H1 (cell line): ENCODE measurements around the gene MRPS25. TPM values are rescaled to one million over a fixed set of nuclear protein-coding genes. Genes with fewer than 3 reads are reported as not detected.

ENCODE experiments used
- CTCF ChIA-PET: fragments of 300-600 bp; sonication (Branson Sonifier 250); formaldehyde crosslinking; loops from one replicate; lab custom pipeline; 2021; ENCODE audit not compliant: partially characterized antibody; lab: Charles Lee
- POLR2A ChIA-PET: fragments of 300-600 bp; sonication (Branson Sonifier 250); formaldehyde crosslinking; loops from one replicate; lab custom pipeline; 2021; ENCODE audit warnings: inconsistent platforms; ENCODE audit not compliant: partially characterized antibody; lab: Charles Lee
- DNase-seq, 2 experiments: peaks; one replicate each; pipeline versions ENCODE4 v3.0.0 to v3.0.0-alpha.2; 2010 to 2022; ENCODE audit warnings: low spot score in 2 of 2, low read depth in 1 of 2, mixed read lengths in 1 of 2
- FAIRE-seq: peaks from 2 replicates; lab custom pipeline; 2011; peaks lifted over from hg19 to GRCh38; lab: Jason Lieb, UNC
- H2AFZ ChIP-seq: 2 replicates; pipeline ENCODE4 v1.8.1; 2012; ENCODE audit warnings: low read length, inconsistent platforms
- H2AK5ac ChIP-seq: 2 replicates; pipeline ENCODE4 v1.6.1; 2013; ENCODE audit warnings: low read depth, low read length
- H2BK120ac ChIP-seq: replicated peaks from 2 replicates; pipeline ENCODE3; 2013; ENCODE audit warnings: low read depth, low read length, inconsistent platforms
- H2BK12ac ChIP-seq: 2 replicates; pipeline ENCODE4 v1.6.1; 2013; ENCODE audit warnings: low read depth, low read length
- H2BK15ac ChIP-seq: 2 replicates; pipeline ENCODE4 v1.6.1; 2013; ENCODE audit warnings: low read length
- H2BK20ac ChIP-seq: 2 replicates; pipeline ENCODE4 v1.6.1; 2013; ENCODE audit warnings: low read length
- H2BK5ac ChIP-seq: 2 replicates; pipeline ENCODE4 v1.6.1; 2013; ENCODE audit warnings: low read depth, low read length
- H3K14ac ChIP-seq: 2 replicates; pipeline ENCODE4 v1.6.1; 2013; ENCODE audit warnings: inconsistent platforms; ENCODE audit not compliant: insufficient read length
- H3K18ac ChIP-seq: 2 replicates; pipeline ENCODE4 v1.6.1; 2013; ENCODE audit warnings: low read length; ENCODE audit errors: extremely low read depth
- H3K23ac ChIP-seq: 2 replicates; pipeline ENCODE4 v1.6.1; 2013; ENCODE audit warnings: inconsistent platforms; ENCODE audit not compliant: insufficient read length
- H3K23me2 ChIP-seq: 2 replicates; pipeline ENCODE4 v1.6.1; 2013; ENCODE audit warnings: low read depth, low read length
- H3K27ac ChIP-seq: 2 replicates; pipeline ENCODE4 v1.6.1; 2011; ENCODE audit warnings: low read depth, low read length, inconsistent platforms
- H3K27me3 ChIP-seq, 4 experiments: replicated peaks in 1 of 4; 1 replicate in 1 of 4; 2 replicates in 3 of 4; pipeline versions ENCODE4 v1.6.1 to v1.8.1; 2011 to 2013; ENCODE audit warnings: low read length in 3 of 4, mild to moderate bottlenecking in 3 of 4, inconsistent platforms in 2 of 4, mixed read lengths in 2 of 4, moderate library complexity in 1 of 4; ENCODE audit not compliant: control insufficient read depth in 3 of 4, insufficient read depth in 3 of 4; ENCODE audit errors: extremely low read depth in 1 of 4
- H3K36me3 ChIP-seq, 4 experiments: 2 replicates each; pipeline versions ENCODE4 v1.6.1 to v1.8.1; 2011 to 2013; ENCODE audit warnings: mild to moderate bottlenecking in 4 of 4, low read length in 3 of 4, moderate library complexity in 2 of 4, control low read depth in 1 of 4, inconsistent platforms in 1 of 4; ENCODE audit not compliant: insufficient read depth in 4 of 4, control insufficient read depth in 2 of 4
- H3K4ac ChIP-seq: replicated peaks from 2 replicates; pipeline ENCODE3; 2013; ENCODE audit warnings: low read length, low read depth, mixed read lengths, inconsistent platforms; ENCODE audit not compliant: insufficient read length
- H3K4me1 ChIP-seq, 4 experiments: replicated peaks in 1 of 4; 1 replicate in 1 of 4; 2 replicates in 3 of 4; pipeline versions ENCODE4 v1.6.1 to v1.8.1; 2011 to 2013; ENCODE audit warnings: low read length in 3 of 4, inconsistent platforms in 2 of 4, mixed read lengths in 1 of 4; ENCODE audit not compliant: insufficient read depth in 4 of 4, control insufficient read depth in 3 of 4
- H3K4me2 ChIP-seq, 2 experiments: 2 replicates each; pipeline versions ENCODE4 v1.6.1 to v1.8.1; 2011 to 2013; ENCODE audit warnings: low read depth in 2 of 2, low read length in 2 of 2, control low read depth in 1 of 2, inconsistent platforms in 1 of 2, mild to moderate bottlenecking in 1 of 2; ENCODE audit not compliant: insufficient read depth in 1 of 2
- H3K4me3 ChIP-seq, 4 experiments: fragments of 200-600, 300-600 bp in 1 of 4; sonication (generic), shearing (Covaris generic), sonication (Bioruptor Twin) in 1 of 4; 2 replicates each; pipeline versions ENCODE4 v1.5.1 to v1.8.1; 2011 to 2016; ENCODE audit warnings: low read length in 4 of 4, low read depth in 3 of 4, control low read depth in 2 of 4, inconsistent platforms in 2 of 4, mild to moderate bottlenecking in 2 of 4, mixed read lengths in 1 of 4, moderate library complexity in 1 of 4; ENCODE audit not compliant: insufficient read depth in 2 of 4; ENCODE audit errors: extremely low read depth in 1 of 4
- H3K56ac ChIP-seq: replicated peaks from 2 replicates; pipeline ENCODE3; 2013; ENCODE audit warnings: low read depth, mild to moderate bottlenecking, mixed read lengths, low read length, inconsistent platforms; ENCODE audit not compliant: insufficient read length
- H3K79me1 ChIP-seq: 2 replicates; pipeline ENCODE4 v1.6.1; 2013; ENCODE audit warnings: low read depth, low read length, control low read depth
- H3K79me2 ChIP-seq, 2 experiments: 2 replicates each; pipeline versions ENCODE4 v1.6.1 to v1.8.1; 2012 to 2013; ENCODE audit warnings: low read length in 2 of 2, mild to moderate bottlenecking in 2 of 2, inconsistent platforms in 1 of 2; ENCODE audit not compliant: insufficient read depth in 2 of 2, control insufficient read depth in 1 of 2
- H3K9ac ChIP-seq, 4 experiments: replicated peaks in 1 of 4; 1 replicate in 1 of 4; 2 replicates in 3 of 4; pipeline versions ENCODE4 v1.6.1 to v1.8.1; 2011 to 2013; ENCODE audit warnings: low read depth in 3 of 4, low read length in 3 of 4, control low read depth in 2 of 4, mild to moderate bottlenecking in 2 of 4, moderate library complexity in 2 of 4, inconsistent platforms in 1 of 4; ENCODE audit errors: extremely low read depth in 1 of 4
- H3K9me3 ChIP-seq, 2 experiments: 2 replicates each; pipeline versions ENCODE4 v1.6.1 to v1.8.1; 2012 to 2013; ENCODE audit warnings: mild to moderate bottlenecking in 2 of 2, moderate library complexity in 2 of 2, control low read depth in 1 of 2, inconsistent platforms in 1 of 2, low read depth in 1 of 2, low read length in 1 of 2, mixed read lengths in 1 of 2; ENCODE audit not compliant: insufficient read depth in 2 of 2
- H4K20me1 ChIP-seq, 2 experiments: replicated peaks in 1 of 2; 2 replicates each; pipeline versions ENCODE3 to v1.8.1; 2011 to 2013; ENCODE audit warnings: inconsistent platforms in 2 of 2, low read length in 2 of 2, mild to moderate bottlenecking in 1 of 2; ENCODE audit not compliant: insufficient read depth in 2 of 2, control insufficient read depth in 1 of 2
- H4K5ac ChIP-seq: 2 replicates; pipeline ENCODE4 v1.6.1; 2013; ENCODE audit warnings: low read length, low read depth, mixed read lengths, inconsistent platforms; ENCODE audit not compliant: insufficient read length
- H4K8ac ChIP-seq: 2 replicates; pipeline ENCODE4 v1.8.0; 2013; ENCODE audit warnings: mild to moderate bottlenecking, moderate library complexity, low read length, inconsistent platforms; ENCODE audit not compliant: insufficient read depth; ENCODE audit errors: extremely low read depth
- H4K91ac ChIP-seq: replicated peaks from 2 replicates; pipeline ENCODE3; 2013; ENCODE audit warnings: low read length, mixed read lengths, inconsistent platforms; ENCODE audit not compliant: insufficient read length
- CREB1 ChIP-seq: IDR thresholded peaks from 2 replicates; pipeline ENCODE4 v1.6.1; 2012; ENCODE audit warnings: inconsistent platforms
- EGR1 ChIP-seq: IDR thresholded peaks from 2 replicates; pipeline ENCODE4 v1.6.1; 2011; ENCODE audit warnings: low read depth, low read length, borderline replicate concordance
- EP300 ChIP-seq, 2 experiments: IDR thresholded peaks; 1 replicate in 1 of 2; 2 replicates in 1 of 2; pipeline ENCODE4 v1.6.1; 2011 to 2012; ENCODE audit warnings: low read depth in 2 of 2, low read length in 2 of 2, mild to moderate bottlenecking in 2 of 2, borderline replicate concordance in 1 of 2, inconsistent platforms in 1 of 2, moderate library complexity in 1 of 2
- HDAC6 ChIP-seq: IDR thresholded peaks from one replicate; pipeline ENCODE4 v1.7.1; 2012; ENCODE audit warnings: low read depth, mild to moderate bottlenecking, inconsistent platforms, low read length, moderate library complexity
- JUN ChIP-seq: IDR thresholded peaks from 2 replicates; pipeline ENCODE4 v1.6.1; 2011; ENCODE audit warnings: low read depth, mild to moderate bottlenecking, improper control_type of control experiment, low read length
- NRF1 ChIP-seq: IDR thresholded peaks from 2 replicates; pipeline ENCODE4 v1.6.1; 2011; ENCODE audit warnings: mild to moderate bottlenecking, low read depth, low read length, improper control_type of control experiment
- RAD21 ChIP-seq, 2 experiments: IDR thresholded peaks in 1 of 2; conservative IDR thresholded peaks in 1 of 2; 2 replicates each; pipeline ENCODE4 v1.6.1; 2011; ENCODE audit warnings: low read depth in 2 of 2, low read length in 2 of 2, improper control_type of control experiment in 1 of 2, inconsistent platforms in 1 of 2, mild to moderate bottlenecking in 1 of 2, moderate library complexity in 1 of 2
- RNF2 ChIP-seq: fragments of 200-900, 300-1000 bp; sonication (generic); IDR thresholded peaks from 2 replicates; pipeline ENCODE4 v1.7.1; 2016; ENCODE audit warnings: borderline replicate concordance, low read depth, mild to moderate bottlenecking, antibody characterized with exemption, low read length; ENCODE audit not compliant: poor library complexity, severe bottlenecking; ENCODE audit errors: missing control alignments
- SIN3A ChIP-seq, 2 experiments: IDR thresholded peaks in 1 of 2; conservative IDR thresholded peaks in 1 of 2; 2 replicates each; pipeline ENCODE4 v1.6.1; 2011 to 2012; ENCODE audit warnings: low read length in 2 of 2, improper control_type of control experiment in 1 of 2, low read depth in 1 of 2, mild to moderate bottlenecking in 1 of 2
- TAF7 ChIP-seq: optimal IDR thresholded peaks from 2 replicates; pipeline ENCODE3; 2011; ENCODE audit warnings: low read depth, mild to moderate bottlenecking, inconsistent platforms, low read length, moderate library complexity, borderline replicate concordance
- WGBS, 2 experiments: shearing (Covaris generic) in 1 of 2; methylation state at CpG; one replicate each; pipeline versions ENCODE4 v1.1.6 to v1.1.7; 2013 to 2015; ENCODE audit warnings: low lambda C conversion rate in 2 of 2, mixed read lengths in 2 of 2, inconsistent platforms in 1 of 2, low coverage in 1 of 2, missing lambda C conversion rate in 1 of 2; ENCODE audit not compliant: insufficient replicate concordance in 2 of 2, insufficient coverage in 1 of 2, insufficient read length in 1 of 2; ENCODE audit errors: extremely low coverage in 1 of 2, missing lambda C conversion rate in 1 of 2; 5-methylcytosine and 5-hydroxymethylcytosine counted together
- polyA plus RNA-seq, 7 experiments: library from polyadenylated mRNA; depleted of rRNA in 3 of 7; stranded (reverse) in 5 of 7; unstranded in 2 of 7; fragments of >200 nt in 5 of 7; fragments of 200-250 nt in 2 of 7; gene quantifications; 1 replicate in 5 of 7; 2 replicates in 1 of 7; 4 replicates in 1 of 7; pipeline versions ENCODE4 v1.2.1 to v1.2.3, GENCODE V29; 2011 to 2013; ENCODE audit warnings: missing spikeins in 2 of 7, mixed read lengths in 2 of 7
- total RNA-seq: library from RNA; stranded (reverse); fragmentation: NEBNext Ultra II Directional; extraction: Animal tissue kit (Norgen Biotek cat#: 25700); gene quantifications from 2 replicates; pipeline ENCODE4 v1.2.1, GENCODE V29; 2021
- TF ChIP-seq, protein P1 (sequence below), 3 experiments: IDR thresholded peaks; 1 replicate in 2 of 3; 2 replicates in 1 of 3; pipeline versions ENCODE4 v1.5.1 to v1.6.1; 2011; ENCODE audit warnings: low read length in 3 of 3, mild to moderate bottlenecking in 3 of 3, inconsistent platforms in 2 of 3, low read depth in 1 of 3, moderate library complexity in 1 of 3; ENCODE audit not compliant: insufficient read depth in 1 of 3; ENCODE audit errors: control extremely low read depth in 1 of 3

The MRPS25 gene
- total and polyA plus RNA-seq, 2 of the 8 experiments (the other 6 are each of a cell fraction or from before 2014, with no cell fraction given) = 23.0 to 56.5 TPM

DNA sequence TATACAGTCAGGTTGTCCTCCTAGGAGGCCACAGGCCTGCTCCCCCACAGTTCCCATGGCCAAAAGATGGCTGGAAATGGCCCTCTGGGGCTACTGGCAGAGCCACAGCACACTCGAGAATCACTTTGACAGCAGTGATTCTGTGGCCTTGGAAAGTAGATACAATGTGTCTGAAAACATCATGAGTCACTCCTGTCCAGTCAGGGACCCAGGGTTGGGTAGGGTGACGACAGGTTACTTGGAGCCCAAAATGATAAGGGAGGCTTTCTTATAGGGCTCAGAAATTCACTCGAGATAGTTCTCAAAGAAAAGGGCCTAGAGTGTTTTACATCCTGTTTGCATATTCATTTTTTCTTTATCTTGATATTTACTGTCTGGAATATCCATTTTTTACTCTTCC, 24.3 kb downstream of the MRPS25 start:
- H4K91ac ChIP-seq = no peak overlapping the region
- H3K9ac ChIP-seq = no peak overlapping the region
- no peaks in the 10 kb centered on the region for H3K79me1 ChIP-seq
- peaks cover 39 to 89% (median 71%) of the 10 kb centered on the region in 4 experiments for H3K36me3 ChIP-seq
- no peaks in the 10 kb centered on the region for H3K27me3 ChIP-seq
- H3K23me2 ChIP-seq = no peaks in the 10 kb centered on the region
- no peak overlapping the region for H2BK5ac ChIP-seq
- H2BK12ac ChIP-seq = no peak overlapping the region
- no peaks in the 10 kb centered on the region for H3K79me2 ChIP-seq
- H2BK15ac ChIP-seq = no peak overlapping the region
- H3K4me2 ChIP-seq = no peak overlapping the region
- H4K20me1 ChIP-seq = peaks cover 2 to 6% of the 10 kb centered on the region in 2 experiments
- no peak overlapping the region for H4K5ac ChIP-seq
- H3K4ac ChIP-seq = no peak overlapping the region
- H2AFZ ChIP-seq = no peak overlapping the region
- no peak overlapping the region for H3K56ac ChIP-seq
- H2AK5ac ChIP-seq = no peak overlapping the region
- no peaks in the 10 kb centered on the region for H3K9me3 ChIP-seq
- H2BK120ac ChIP-seq = no peak overlapping the region
- no peak overlapping the region for H3K14ac ChIP-seq
- H3K23ac ChIP-seq = no peak overlapping the region
- no peaks in the 10 kb centered on the region for H3K4me1 ChIP-seq
- DNase-seq = no peak
- no peak for FAIRE-seq
- WGBS, 2 experiments = 87% methylated on average over 3 of the region's 3 CpGs; no CpG with 5 or more reads in 1 of the 2 experiments
- ChIA-PET CTCF (no interaction called here), POLR2A (no interaction called here)
- no peak for TF ChIP-seq RNF2
- TF ChIP-seq NRF1 = no peak
- TF ChIP-seq TAF7 = no peak
- TF ChIP-seq JUN = no peak
- TF ChIP-seq EGR1 = no peak
- no peak for TF ChIP-seq HDAC6
- TF ChIP-seq RAD21 (IDR thresholded peaks at IDR 0.05 in 1 of 2, conservative IDR thresholded peaks at IDR 0.05 in 1 of 2; ENCODE audit: low read depth in 2 of 2, low read length in 2 of 2) = no peak
- TF ChIP-seq CREB1 = no peak
- TF ChIP-seq EP300 (IDR thresholded peaks at IDR 0.05; ENCODE audit: borderline replicate concordance in 1 of 2, low read depth in 2 of 2, low read length in 2 of 2) = no peak
- no peak for TF ChIP-seq SIN3A (conservative IDR thresholded peaks at IDR 0.05 in 1 of 2, IDR thresholded peaks at IDR 0.05 in 1 of 2; ENCODE audit: low read depth in 1 of 2, low read length in 2 of 2)
- TF ChIP-seq, protein P1, sequence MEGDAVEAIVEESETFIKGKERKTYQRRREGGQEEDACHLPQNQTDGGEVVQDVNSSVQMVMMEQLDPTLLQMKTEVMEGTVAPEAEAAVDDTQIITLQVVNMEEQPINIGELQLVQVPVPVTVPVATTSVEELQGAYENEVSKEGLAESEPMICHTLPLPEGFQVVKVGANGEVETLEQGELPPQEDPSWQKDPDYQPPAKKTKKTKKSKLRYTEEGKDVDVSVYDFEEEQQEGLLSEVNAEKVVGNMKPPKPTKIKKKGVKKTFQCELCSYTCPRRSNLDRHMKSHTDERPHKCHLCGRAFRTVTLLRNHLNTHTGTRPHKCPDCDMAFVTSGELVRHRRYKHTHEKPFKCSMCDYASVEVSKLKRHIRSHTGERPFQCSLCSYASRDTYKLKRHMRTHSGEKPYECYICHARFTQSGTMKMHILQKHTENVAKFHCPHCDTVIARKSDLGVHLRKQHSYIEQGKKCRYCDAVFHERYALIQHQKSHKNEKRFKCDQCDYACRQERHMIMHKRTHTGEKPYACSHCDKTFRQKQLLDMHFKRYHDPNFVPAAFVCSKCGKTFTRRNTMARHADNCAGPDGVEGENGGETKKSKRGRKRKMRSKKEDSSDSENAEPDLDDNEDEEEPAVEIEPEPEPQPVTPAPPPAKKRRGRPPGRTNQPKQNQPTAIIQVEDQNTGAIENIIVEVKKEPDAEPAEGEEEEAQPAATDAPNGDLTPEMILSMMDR (IDR thresholded peaks at IDR 0.05; ENCODE audit: control extremely low read depth in 1 of 3, insufficient read depth in 1 of 3, low read depth in 1 of 3, low read length in 3 of 3) = no peak
- no peak overlapping the region for H4K8ac ChIP-seq
- no peak overlapping the region for H3K18ac ChIP-seq
- H3K4me3 ChIP-seq = no peak overlapping the region
- H2BK20ac ChIP-seq = no peak overlapping the region
- H3K27ac ChIP-seq = no peak overlapping the region
